ENCODE data around the gene PLCG1. TPM values are rescaled to one million over a fixed set of nuclear protein-coding genes. Genes with fewer than 3 reads are reported as not detected.

The PLCG1 gene
- polyA plus RNA-seq, 2 of the 4 experiments (the other 2 are of a cell fraction): 22.0 to 65.0 TPM

- H3K4me3 ChIP-seq: no peak overlapping the region
- H3K27ac ChIP-seq: no peak overlapping the region
- ChIA-PET POLR2A (no interaction called here), CTCF (interaction anchor here (1.1 to 12.1 kb wide), 7 partner anchors 10 to 212 kb away, joined by 3 to 248 read pairs (median 5); partner anchors contain the start of gene LPIN3)
- no peak overlapping the region for H3K4me2 ChIP-seq
- ATAC-seq (no peak), FAIRE-seq (no peak), DNase-seq (ENCODE audit: low read depth in 1 of 2, low spot score in 1 of 2) (no peak)
- WGBS (ENCODE audit: missing lambda C conversion rate): 92% methylated on average over 7 of the region's 7 CpGs
- H3K4me1 ChIP-seq: peaks cover 13% of the 10 kb centered on the region; the same call in 2 of the 3 replicates
- TF ChIP-seq JUN (IDR thresholded peaks at IDR 0.05): no peak
- no peak for TF ChIP-seq CHD2 (IDR thresholded peaks at IDR 0.05; ENCODE audit: low read length, partially characterized antibody)
- no peak for TF ChIP-seq CBX2 (IDR thresholded peaks at IDR 0.05; ENCODE audit: borderline replicate concordance, low read depth)
- TF ChIP-seq NPAS2 (CRISPR knock-in tag; IDR thresholded peaks at IDR 0.05; ENCODE audit: borderline replicate concordance): no peak
- no peak for TF ChIP-seq E2F6 (IDR thresholded peaks at IDR 0.05; ENCODE audit: borderline replicate concordance, low read depth)
- no peak for TF ChIP-seq RARB (CRISPR knock-in tag; IDR thresholded peaks at IDR 0.05)
- TF ChIP-seq ESRRA (IDR thresholded peaks at IDR 0.05; ENCODE audit: borderline replicate concordance, low read length): no peak
- H3K9me3 ChIP-seq: no peaks in the 10 kb centered on the region
These were observed 38.5 kb downstream of the PLCG1 start for GRCh38 chr20:41175727-41176330.

DNA sequence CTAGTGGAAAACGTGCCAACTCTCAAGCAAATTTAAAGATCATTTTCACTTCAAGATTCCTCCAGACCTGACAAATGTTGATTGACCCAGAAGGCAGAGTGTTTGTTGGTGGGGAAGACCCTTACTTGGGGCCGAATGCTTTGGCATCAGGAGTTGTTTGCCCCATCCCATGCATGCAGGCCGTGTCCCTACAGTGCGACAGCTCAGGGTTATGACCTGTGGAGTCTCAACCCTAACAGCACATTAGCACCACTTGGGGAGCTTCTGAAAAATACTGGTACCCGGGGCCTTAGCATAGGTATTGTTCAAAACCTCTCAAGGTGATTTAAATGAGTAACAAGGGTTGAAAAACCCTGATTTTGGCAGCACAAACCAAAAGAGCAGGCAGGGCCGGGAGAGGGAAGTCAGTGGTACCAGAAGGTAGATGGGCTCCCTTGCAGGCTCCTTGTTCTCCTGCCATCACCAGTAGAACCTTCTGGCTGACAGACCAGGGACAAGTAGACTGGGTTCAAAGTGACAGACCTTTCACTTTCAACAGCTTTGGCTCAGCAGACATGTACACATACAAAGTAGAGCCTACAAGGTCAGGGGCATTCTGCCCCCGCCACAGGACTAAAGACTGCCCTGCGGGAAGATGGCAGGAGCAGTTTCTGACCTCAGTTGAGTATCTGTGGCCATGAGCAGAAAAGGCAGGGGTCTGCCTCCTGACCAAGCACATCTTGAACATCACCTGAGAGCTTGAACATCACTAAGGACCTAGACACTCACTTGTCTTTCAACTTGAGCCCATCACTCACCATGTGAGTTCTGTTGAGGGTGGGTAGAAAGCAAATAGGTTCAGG is 39.6 kb downstream of the PLCG1 start:
- ChIA-PET POLR2A (interaction anchor here (1.0 kb wide), 1 partner anchor 40 kb away, joined by 3 read pairs; the partner anchor contains the start of gene PLCG1), CTCF (interaction anchor here (0.8 to 12.1 kb wide), 7 partner anchors 11 to 164 kb away, joined by 3 to 248 read pairs (median 5); partner anchors contain the start of gene LPIN3)
- no peak overlapping the region for H3K4me3 ChIP-seq
- DNase-seq (ENCODE audit: low read depth in 1 of 2, low spot score in 1 of 2): no peak
- H3K9me3 ChIP-seq: no peaks in the 10 kb centered on the region
- H3K4me2 ChIP-seq: peak overlapping the region; percentile 14; the same call in 1 of the 3 replicates
- 87% methylated on average over 8 of the region's 8 CpGs for WGBS (ENCODE audit: missing lambda C conversion rate)
- no peak for FAIRE-seq
- no peak for ATAC-seq
- H3K27ac ChIP-seq: peak overlapping the region in 1 of 2 experiments; percentile 55; a peak in 2 of 6 replicates
- no peak for TF ChIP-seq RFX5 (IDR thresholded peaks at IDR 0.05)
- TF ChIP-seq, protein P1, sequence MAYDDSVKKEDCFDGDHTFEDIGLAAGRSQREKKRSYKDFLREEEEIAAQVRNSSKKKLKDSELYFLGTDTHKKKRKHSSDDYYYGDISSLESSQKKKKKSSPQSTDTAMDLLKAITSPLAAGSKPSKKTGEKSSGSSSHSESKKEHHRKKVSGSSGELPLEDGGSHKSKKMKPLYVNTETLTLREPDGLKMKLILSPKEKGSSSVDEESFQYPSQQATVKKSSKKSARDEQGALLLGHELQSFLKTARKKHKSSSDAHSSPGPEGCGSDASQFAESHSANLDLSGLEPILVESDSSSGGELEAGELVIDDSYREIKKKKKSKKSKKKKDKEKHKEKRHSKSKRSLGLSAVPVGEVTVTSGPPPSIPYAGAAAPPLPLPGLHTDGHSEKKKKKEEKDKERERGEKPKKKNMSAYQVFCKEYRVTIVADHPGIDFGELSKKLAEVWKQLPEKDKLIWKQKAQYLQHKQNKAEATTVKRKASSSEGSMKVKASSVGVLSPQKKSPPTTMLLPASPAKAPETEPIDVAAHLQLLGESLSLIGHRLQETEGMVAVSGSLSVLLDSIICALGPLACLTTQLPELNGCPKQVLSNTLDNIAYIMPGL (CRISPR knock-in tag; IDR thresholded peaks at IDR 0.05; ENCODE audit: borderline replicate concordance): no peak
- TF ChIP-seq ZNF302 (CRISPR knock-in tag; IDR thresholded peaks at IDR 0.05): no peak
- TF ChIP-seq E2F6 (IDR thresholded peaks at IDR 0.05; ENCODE audit: borderline replicate concordance, low read depth): no peak
- no peak for TF ChIP-seq FOSB (CRISPR knock-in tag; IDR thresholded peaks at IDR 0.05)
- no peak for TF ChIP-seq CBX8 (IDR thresholded peaks at IDR 0.05)
- TF ChIP-seq FOSL2 (IDR thresholded peaks at IDR 0.05): no peak
- TF ChIP-seq FOSL2 (CRISPR knock-in tag; IDR thresholded peaks at IDR 0.05): no peak
- TF ChIP-seq HOXB5 (CRISPR knock-in tag; IDR thresholded peaks at IDR 0.05): no peak
- TF ChIP-seq BCL3 (IDR thresholded peaks at IDR 0.05): no peak
- TF ChIP-seq HEYL (CRISPR knock-in tag; IDR thresholded peaks at IDR 0.05): no peak
- no peak for TF ChIP-seq GATA3 (IDR thresholded peaks at IDR 0.05; ENCODE audit: borderline replicate concordance)
- TF ChIP-seq PBX3 (IDR thresholded peaks at IDR 0.05): no peak
- no peak for TF ChIP-seq RNF2 (IDR thresholded peaks at IDR 0.05; ENCODE audit: borderline replicate concordance, low read depth)
- no peak for TF ChIP-seq ESRRA (IDR thresholded peaks at IDR 0.05; ENCODE audit: borderline replicate concordance, low read length)
- no peak for TF ChIP-seq NFE2L2 (conservative IDR thresholded peaks at IDR 0.05; ENCODE audit: low read length)
- no peak for TF ChIP-seq ZFP36 (IDR thresholded peaks at IDR 0.05; ENCODE audit: borderline replicate concordance, partially characterized antibody)
- H3K4me1 ChIP-seq: peaks cover 13% of the 10 kb centered on the region; the same call in 2 of the 3 replicates
